ENCODE measurements around the gene LRRC25.

Gene LRRC25

DNA sequence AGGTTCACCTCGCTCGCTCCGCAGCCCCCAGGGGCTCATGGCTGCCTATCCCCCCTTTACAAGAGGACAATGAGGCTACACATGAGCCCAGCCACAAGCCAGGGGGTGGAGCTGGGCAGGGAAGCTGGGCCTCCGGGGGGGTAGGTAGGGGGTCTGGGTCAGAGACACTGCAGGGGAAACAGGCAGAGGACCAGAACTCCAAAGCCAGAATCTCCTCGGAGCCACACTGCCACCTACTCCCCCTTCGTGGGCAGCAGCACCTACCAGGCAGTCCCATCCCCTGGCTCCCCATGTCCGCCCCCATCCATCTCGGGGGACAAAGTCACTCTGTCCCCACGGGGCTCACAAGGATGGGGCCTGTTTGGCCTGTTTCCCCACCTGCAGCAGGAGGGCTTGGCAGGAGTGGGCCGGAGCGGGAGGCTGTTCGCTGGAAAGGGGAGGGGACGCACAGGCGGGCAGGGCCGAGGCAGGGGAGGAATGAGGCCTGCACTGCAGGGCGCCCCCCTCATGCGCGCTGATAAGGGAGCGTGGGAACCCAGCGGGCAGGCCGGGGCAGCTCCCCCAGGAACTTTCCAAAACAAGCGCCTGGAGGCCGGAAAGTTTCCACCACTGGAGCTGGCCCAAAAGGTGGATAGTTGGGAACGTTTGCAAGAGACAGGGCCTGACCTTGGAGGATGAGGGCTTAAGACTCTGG lies 41.1 kb upstream of the LRRC25 start (continued):
- TF ChIP-seq KLF1 (tag by site-specific recombination; IDR thresholded peaks at IDR 0.05) (peak; percentile 82), OSR2 (tag by site-specific recombination; IDR thresholded peaks at IDR 0.05) (peak; percentile 91), SCRT2 (tag by site-specific recombination; IDR thresholded peaks at IDR 0.05) (no peak), ZNF341 (tag by site-specific recombination; IDR thresholded peaks at IDR 0.05; ENCODE audit: low read depth) (peak; percentile 98), ZNF837 (tag by site-specific recombination; IDR thresholded peaks at IDR 0.05) (peak; percentile 79), ZNF175 (tag by site-specific recombination; IDR thresholded peaks at IDR 0.05) (no peak), KLF9 (tag by site-specific recombination; IDR thresholded peaks at IDR 0.05; ENCODE audit: low read depth) (no peak; the same call in none of the 2 replicates), ZNF292 (tag by site-specific recombination; IDR thresholded peaks at IDR 0.05; ENCODE audit: borderline replicate concordance, low read depth) (no peak), ZNF530 (tag by site-specific recombination; IDR thresholded peaks at IDR 0.05; ENCODE audit: low read depth) (no peak), ZIC2 (tag by site-specific recombination; IDR thresholded peaks at IDR 0.05) (peak; percentile 100), ZNF423 (tag by site-specific recombination; IDR thresholded peaks at IDR 0.05) (peak; percentile 92), ZNF664 (tag by site-specific recombination; IDR thresholded peaks at IDR 0.05) (no peak), ZNF561 (tag by site-specific recombination; IDR thresholded peaks at IDR 0.05; ENCODE audit: borderline replicate concordance) (peak; percentile 81), ZNF600 (tag by site-specific recombination; IDR thresholded peaks at IDR 0.05) (peak; percentile 97), ZNF121 (tag by site-specific recombination; IDR thresholded peaks at IDR 0.05) (no peak), ZSCAN23 (tag by site-specific recombination; IDR thresholded peaks at IDR 0.05) (no peak), ZNF184 (tag by site-specific recombination; IDR thresholded peaks at IDR 0.05) (no peak), BCL11A (tag by site-specific recombination; IDR thresholded peaks at IDR 0.05; ENCODE audit: low read depth) (peak; percentile 34; the same call in 1 of the 2 replicates), TCF7L2 (IDR thresholded peaks at IDR 0.05; ENCODE audit: borderline replicate concordance, low read depth, low read length) (no peak), ZNF324 (tag by site-specific recombination; IDR thresholded peaks at IDR 0.05) (peak; percentile 78), ZNF510 (tag by site-specific recombination; IDR thresholded peaks at IDR 0.05; ENCODE audit: insufficient replicate concordance) (no peak), ZNF776 (tag by site-specific recombination; IDR thresholded peaks at IDR 0.05; ENCODE audit: borderline replicate concordance) (no peak), ZNF670 (tag by site-specific recombination; IDR thresholded peaks at IDR 0.05; ENCODE audit: low read depth) (no peak)
- TF ChIP-seq, protein P1, sequence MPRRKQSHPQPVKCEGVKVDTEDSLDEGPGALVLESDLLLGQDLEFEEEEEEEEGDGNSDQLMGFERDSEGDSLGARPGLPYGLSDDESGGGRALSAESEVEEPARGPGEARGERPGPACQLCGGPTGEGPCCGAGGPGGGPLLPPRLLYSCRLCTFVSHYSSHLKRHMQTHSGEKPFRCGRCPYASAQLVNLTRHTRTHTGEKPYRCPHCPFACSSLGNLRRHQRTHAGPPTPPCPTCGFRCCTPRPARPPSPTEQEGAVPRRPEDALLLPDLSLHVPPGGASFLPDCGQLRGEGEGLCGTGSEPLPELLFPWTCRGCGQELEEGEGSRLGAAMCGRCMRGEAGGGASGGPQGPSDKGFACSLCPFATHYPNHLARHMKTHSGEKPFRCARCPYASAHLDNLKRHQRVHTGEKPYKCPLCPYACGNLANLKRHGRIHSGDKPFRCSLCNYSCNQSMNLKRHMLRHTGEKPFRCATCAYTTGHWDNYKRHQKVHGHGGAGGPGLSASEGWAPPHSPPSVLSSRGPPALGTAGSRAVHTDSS (tag by site-specific recombination; IDR thresholded peaks at IDR 0.05): no peak
- TF ChIP-seq, protein P2, sequence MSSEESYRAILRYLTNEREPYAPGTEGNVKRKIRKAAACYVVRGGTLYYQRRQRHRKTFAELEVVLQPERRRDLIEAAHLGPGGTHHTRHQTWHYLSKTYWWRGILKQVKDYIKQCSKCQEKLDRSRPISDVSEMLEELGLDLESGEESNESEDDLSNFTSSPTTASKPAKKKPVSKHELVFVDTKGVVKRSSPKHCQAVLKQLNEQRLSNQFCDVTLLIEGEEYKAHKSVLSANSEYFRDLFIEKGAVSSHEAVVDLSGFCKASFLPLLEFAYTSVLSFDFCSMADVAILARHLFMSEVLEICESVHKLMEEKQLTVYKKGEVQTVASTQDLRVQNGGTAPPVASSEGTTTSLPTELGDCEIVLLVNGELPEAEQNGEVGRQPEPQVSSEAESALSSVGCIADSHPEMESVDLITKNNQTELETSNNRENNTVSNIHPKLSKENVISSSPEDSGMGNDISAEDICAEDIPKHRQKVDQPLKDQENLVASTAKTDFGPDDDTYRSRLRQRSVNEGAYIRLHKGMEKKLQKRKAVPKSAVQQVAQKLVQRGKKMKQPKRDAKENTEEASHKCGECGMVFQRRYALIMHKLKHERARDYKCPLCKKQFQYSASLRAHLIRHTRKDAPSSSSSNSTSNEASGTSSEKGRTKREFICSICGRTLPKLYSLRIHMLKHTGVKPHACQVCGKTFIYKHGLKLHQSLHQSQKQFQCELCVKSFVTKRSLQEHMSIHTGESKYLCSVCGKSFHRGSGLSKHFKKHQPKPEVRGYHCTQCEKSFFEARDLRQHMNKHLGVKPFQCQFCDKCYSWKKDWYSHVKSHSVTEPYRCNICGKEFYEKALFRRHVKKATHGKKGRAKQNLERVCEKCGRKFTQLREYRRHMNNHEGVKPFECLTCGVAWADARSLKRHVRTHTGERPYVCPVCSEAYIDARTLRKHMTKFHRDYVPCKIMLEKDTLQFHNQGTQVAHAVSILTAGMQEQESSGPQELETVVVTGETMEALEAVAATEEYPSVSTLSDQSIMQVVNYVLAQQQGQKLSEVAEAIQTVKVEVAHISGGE (tag by site-specific recombination; conservative IDR thresholded peaks at IDR 0.05; ENCODE audit: low read depth): peak; percentile 42
- TF ChIP-seq, protein P3, sequence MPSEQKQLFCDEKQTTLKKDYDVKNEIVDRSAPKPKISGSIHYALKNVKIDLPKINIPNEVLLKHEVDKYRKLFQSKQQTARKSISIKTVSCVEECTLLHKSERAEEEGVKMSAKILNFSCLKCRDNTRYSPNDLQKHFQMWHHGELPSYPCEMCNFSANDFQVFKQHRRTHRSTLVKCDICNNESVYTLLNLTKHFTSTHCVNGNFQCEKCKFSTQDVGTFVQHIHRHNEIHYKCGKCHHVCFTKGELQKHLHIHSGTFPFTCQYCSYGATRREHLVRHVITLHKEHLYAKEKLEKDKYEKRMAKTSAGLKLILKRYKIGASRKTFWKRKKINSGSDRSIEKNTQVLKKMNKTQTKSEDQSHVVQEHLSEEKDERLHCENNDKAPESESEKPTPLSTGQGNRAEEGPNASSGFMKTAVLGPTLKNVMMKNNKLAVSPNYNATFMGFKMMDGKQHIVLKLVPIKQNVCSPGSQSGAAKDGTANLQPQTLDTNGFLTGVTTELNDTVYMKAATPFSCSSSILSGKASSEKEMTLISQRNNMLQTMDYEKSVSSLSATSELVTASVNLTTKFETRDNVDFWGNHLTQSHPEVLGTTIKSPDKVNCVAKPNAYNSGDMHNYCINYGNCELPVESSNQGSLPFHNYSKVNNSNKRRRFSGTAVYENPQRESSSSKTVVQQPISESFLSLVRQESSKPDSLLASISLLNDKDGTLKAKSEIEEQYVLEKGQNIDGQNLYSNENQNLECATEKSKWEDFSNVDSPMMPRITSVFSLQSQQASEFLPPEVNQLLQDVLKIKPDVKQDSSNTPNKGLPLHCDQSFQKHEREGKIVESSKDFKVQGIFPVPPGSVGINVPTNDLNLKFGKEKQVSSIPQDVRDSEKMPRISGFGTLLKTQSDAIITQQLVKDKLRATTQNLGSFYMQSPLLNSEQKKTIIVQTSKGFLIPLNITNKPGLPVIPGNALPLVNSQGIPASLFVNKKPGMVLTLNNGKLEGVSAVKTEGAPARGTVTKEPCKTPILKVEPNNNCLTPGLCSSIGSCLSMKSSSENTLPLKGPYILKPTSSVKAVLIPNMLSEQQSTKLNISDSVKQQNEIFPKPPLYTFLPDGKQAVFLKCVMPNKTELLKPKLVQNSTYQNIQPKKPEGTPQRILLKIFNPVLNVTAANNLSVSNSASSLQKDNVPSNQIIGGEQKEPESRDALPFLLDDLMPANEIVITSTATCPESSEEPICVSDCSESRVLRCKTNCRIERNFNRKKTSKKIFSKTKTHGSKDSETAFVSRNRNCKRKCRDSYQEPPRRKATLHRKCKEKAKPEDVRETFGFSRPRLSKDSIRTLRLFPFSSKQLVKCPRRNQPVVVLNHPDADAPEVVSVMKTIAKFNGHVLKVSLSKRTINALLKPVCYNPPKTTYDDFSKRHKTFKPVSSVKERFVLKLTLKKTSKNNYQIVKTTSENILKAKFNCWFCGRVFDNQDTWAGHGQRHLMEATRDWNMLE (tag by site-specific recombination; conservative IDR thresholded peaks at IDR 0.05; ENCODE audit: low read depth): no peak
- TF ChIP-seq, protein P4, sequence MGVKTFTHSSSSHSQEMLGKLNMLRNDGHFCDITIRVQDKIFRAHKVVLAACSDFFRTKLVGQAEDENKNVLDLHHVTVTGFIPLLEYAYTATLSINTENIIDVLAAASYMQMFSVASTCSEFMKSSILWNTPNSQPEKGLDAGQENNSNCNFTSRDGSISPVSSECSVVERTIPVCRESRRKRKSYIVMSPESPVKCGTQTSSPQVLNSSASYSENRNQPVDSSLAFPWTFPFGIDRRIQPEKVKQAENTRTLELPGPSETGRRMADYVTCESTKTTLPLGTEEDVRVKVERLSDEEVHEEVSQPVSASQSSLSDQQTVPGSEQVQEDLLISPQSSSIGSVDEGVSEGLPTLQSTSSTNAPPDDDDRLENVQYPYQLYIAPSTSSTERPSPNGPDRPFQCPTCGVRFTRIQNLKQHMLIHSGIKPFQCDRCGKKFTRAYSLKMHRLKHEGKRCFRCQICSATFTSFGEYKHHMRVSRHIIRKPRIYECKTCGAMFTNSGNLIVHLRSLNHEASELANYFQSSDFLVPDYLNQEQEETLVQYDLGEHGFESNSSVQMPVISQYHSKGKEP (tag by site-specific recombination; IDR thresholded peaks at IDR 0.05): peak; percentile 78

Data from HEK293 (cell line).